GM12878 (cell line): ENCODE measurements around the gene NACAD. TPM values are rescaled to one million over a fixed set of nuclear protein-coding genes. Genes with fewer than 3 reads are reported as not detected.

Experiments used
- ATAC-seq: fragments of 200-7000 bp; cut with Tn5 transposase; 3 replicates; pipeline ENCODE4 v1.9.1; 2020; ENCODE audit warnings: mild to moderate bottlenecking, moderate library complexity
- BruUV-seq: library from RNA; stranded (reverse); fragments of 400-500 nt; replicated peaks from 2 replicates; lab custom pipeline; 2021; lab: Mats Ljungman, UMichigan
- CTCF ChIA-PET: fragments of 300-600 bp; sonication (Branson Sonifier 250); formaldehyde crosslinking; extraction: SDS; loops from one replicate; lab custom pipeline; 2021; ENCODE audit warnings: inconsistent platforms; lab: Yijun Ruan, JAX
- POLR2A ChIA-PET: fragments of 350-600 bp; formaldehyde crosslinking; extraction: SDS; loops from one replicate; lab custom pipeline; 2021; ENCODE audit warnings: inconsistent platforms; lab: Charles Lee
- RAD21 ChIA-PET: fragments of 300-600 bp; sonication (Branson Sonifier 250); formaldehyde crosslinking; loops from one replicate; lab custom pipeline; 2023; ENCODE audit warnings: antibody characterized with exemption; ENCODE audit not compliant: unreplicated experiment; lab: Charles Lee
- SMC1A ChIA-PET: fragments of 300-600 bp; sonication (Branson Sonifier 250); formaldehyde crosslinking; loops from one replicate; lab custom pipeline; 2023; ENCODE audit not compliant: unreplicated experiment, uncharacterized antibody; lab: Charles Lee
- DNase-seq: peaks from one replicate; pipeline ENCODE4 v3.0.0-alpha.2; 2011; ENCODE audit warnings: low read depth, low spot score
- FAIRE-seq: peaks from 3 replicates; lab custom pipeline; 2011; peaks lifted over from hg19 to GRCh38; lab: Jason Lieb, UNC
- H2AFZ ChIP-seq: 2 replicates; pipeline ENCODE4 v1.6.0; 2011; ENCODE audit warnings: low read depth, low read length, control low read depth; ENCODE audit not compliant: control insufficient read depth
- H3K27ac ChIP-seq: 2 replicates; pipeline ENCODE4 v1.5.1; 2011; ENCODE audit warnings: control low read depth; ENCODE audit not compliant: control insufficient read depth, insufficient read depth
- H3K27me3 ChIP-seq, 2 experiments: replicated peaks in 1 of 2; 2 replicates each; pipeline versions ENCODE4 v1.6.0 to v1.6.1; 2011; ENCODE audit warnings: low read length in 1 of 2; ENCODE audit not compliant: control insufficient read depth in 2 of 2, insufficient read depth in 2 of 2
- H3K36me3 ChIP-seq, 2 experiments: 2 replicates each; pipeline ENCODE4 v1.5.1; 2011; ENCODE audit warnings: low read length in 1 of 2; ENCODE audit not compliant: control insufficient read depth in 2 of 2, insufficient read depth in 2 of 2
- H3K4me1 ChIP-seq: 2 replicates; pipeline ENCODE4 v1.6.1; 2011; ENCODE audit warnings: mild to moderate bottlenecking, low read length, moderate library complexity, mixed read lengths; ENCODE audit not compliant: control insufficient read depth, insufficient read depth
- H3K4me2 ChIP-seq: 2 replicates; pipeline ENCODE4 v1.6.0; 2011; ENCODE audit warnings: control low read depth; ENCODE audit not compliant: control insufficient read depth, insufficient read depth
- H3K4me3 ChIP-seq: fragments of 200-600 bp; sonication (generic); 2 replicates; pipeline ENCODE4 v1.5.1; 2016
- H3K79me2 ChIP-seq: 2 replicates; pipeline ENCODE4 v1.6.0; 2011; ENCODE audit warnings: low read length; ENCODE audit not compliant: control insufficient read depth, insufficient read depth
- H3K9ac ChIP-seq: 2 replicates; pipeline ENCODE4 v1.8.0; 2011; ENCODE audit warnings: low read length, control low read depth, mixed read lengths; ENCODE audit not compliant: control insufficient read depth, insufficient read depth
- H3K9me3 ChIP-seq: replicated peaks from 3 replicates; pipeline ENCODE4 v1.5.1; 2011; ENCODE audit warnings: mild to moderate bottlenecking, low read length; ENCODE audit not compliant: control insufficient read depth, insufficient read depth
- H4K20me1 ChIP-seq: 2 replicates; pipeline ENCODE4 v1.6.0; 2011; ENCODE audit not compliant: control insufficient read depth, insufficient read depth
- CHD4 ChIP-seq: fragments of 200-600 bp; sonication (generic); IDR thresholded peaks from 2 replicates; pipeline ENCODE4 v1.6.1; 2016; ENCODE audit warnings: mild to moderate bottlenecking
- MEF2B ChIP-seq: fragments of 450-650 bp; IDR thresholded peaks from 2 replicates; pipeline ENCODE4 v1.6.1; 2018; ENCODE audit warnings: mild to moderate bottlenecking, moderate library complexity; ENCODE audit not compliant: partially characterized antibody, poor library complexity, severe bottlenecking
- MTA3 ChIP-seq: IDR thresholded peaks from 2 replicates; pipeline ENCODE4 v1.6.1; 2012; ENCODE audit warnings: low read length, inconsistent platforms, borderline replicate concordance
- NBN ChIP-seq: fragments of 450-650 bp; IDR thresholded peaks from 2 replicates; pipeline ENCODE4 v1.6.1; 2016
- NR2C2 ChIP-seq: IDR thresholded peaks from 2 replicates; pipeline ENCODE4 v1.6.1; 2011; ENCODE audit warnings: borderline replicate concordance, low read depth; ENCODE audit not compliant: control insufficient read depth, insufficient read length
- RCOR1 ChIP-seq: conservative IDR thresholded peaks from 2 replicates; pipeline ENCODE4 v1.6.1; 2012; ENCODE audit warnings: low read depth, low read length, improper control_type of control experiment
- RUNX3 ChIP-seq: IDR thresholded peaks from 2 replicates; pipeline ENCODE4 v1.6.1; 2012; ENCODE audit warnings: low read length, inconsistent platforms
- SIN3A ChIP-seq: IDR thresholded peaks from 2 replicates; pipeline ENCODE4 v1.6.1; 2012; ENCODE audit warnings: low read depth, low read length, improper control_type of control experiment
- TARDBP ChIP-seq: IDR thresholded peaks from 2 replicates; pipeline ENCODE4 v1.6.1; 2016; ENCODE audit warnings: borderline replicate concordance
- WGBS: methylation state at CpG from one replicate; pipeline ENCODE4 v1.1.6; 2016; ENCODE audit warnings: low lambda C conversion rate; ENCODE audit not compliant: insufficient replicate concordance, insufficient coverage; ENCODE audit errors: missing lambda C conversion rate; 5-methylcytosine and 5-hydroxymethylcytosine counted together
- in situ Hi-C: fragments of 300-500 bp; cut with MboI; formaldehyde crosslinking; loops from 9 replicates; pipeline ENCODE4 v1.14.3; 2018; ENCODE audit warnings: mixed read lengths
- intact Hi-C: fragments of 100-400 bp; cut with micrococcal nuclease; formaldehyde crosslinking; loops from one replicate; pipeline ENCODE4 v1.14.2; 2022; ENCODE audit not compliant: unreplicated experiment
- polyA plus RNA-seq, 11 experiments: library from polyadenylated mRNA; depleted of rRNA in 4 of 11; unstranded in 6 of 11; stranded (reverse) in 5 of 11; fragments of >200 nt; fragmentation: Nextera tagmentation in 4 of 11; fragmentation: Illumina TruSeq in 1 of 11; extraction: Ambion mirVana in 4 of 11; extraction: Trizol in 1 of 11; gene quantifications; 1 replicate in 1 of 11; 2 replicates in 10 of 11; pipeline versions ENCODE4 v1.2.1 to v1.2.3, GENCODE V29; 2011 to 2016; ENCODE audit warnings: inconsistent platforms in 2 of 11, missing spikeins in 2 of 11, low read depth in 1 of 11
- total RNA-seq, 4 experiments: library from RNA; depleted of rRNA in 3 of 4; stranded (reverse); fragments of >200 nt in 3 of 4; fragmentation: Illumina TruSeq in 1 of 4; extraction: Trizol in 1 of 4; gene quantifications; 2 replicates each; pipeline versions ENCODE4 v1.2.1 to v1.2.3, GENCODE V29; 2013 to 2021
- TF ChIP-seq, protein P1 (sequence below): fragments of 450-650 bp; IDR thresholded peaks from 2 replicates; pipeline ENCODE4 v1.6.1; 2017; ENCODE audit warnings: mild to moderate bottlenecking, moderate library complexity
- TF ChIP-seq, protein P2 (sequence below): fragments of 450-650 bp; IDR thresholded peaks from 2 replicates; pipeline ENCODE4 v1.6.1; 2017; ENCODE audit warnings: mild to moderate bottlenecking
- TF ChIP-seq, protein P3 (sequence below): IDR thresholded peaks from 2 replicates; pipeline ENCODE4 v1.6.1; 2012; ENCODE audit warnings: low read depth, low read length, improper control_type of control experiment
- TF ChIP-seq, protein P4 (sequence below): IDR thresholded peaks from 2 replicates; pipeline ENCODE4 v1.6.1; 2011; ENCODE audit warnings: borderline replicate concordance, low read depth, mild to moderate bottlenecking, moderate library complexity, mixed read lengths, low read length; ENCODE audit not compliant: insufficient read depth; ENCODE audit errors: extremely low read length

Gene NACAD
- total and polyA plus RNA-seq, 10 of the 15 experiments (the other 5 are each of a cell fraction or from before 2014, with no cell fraction given): not detected

DNA sequence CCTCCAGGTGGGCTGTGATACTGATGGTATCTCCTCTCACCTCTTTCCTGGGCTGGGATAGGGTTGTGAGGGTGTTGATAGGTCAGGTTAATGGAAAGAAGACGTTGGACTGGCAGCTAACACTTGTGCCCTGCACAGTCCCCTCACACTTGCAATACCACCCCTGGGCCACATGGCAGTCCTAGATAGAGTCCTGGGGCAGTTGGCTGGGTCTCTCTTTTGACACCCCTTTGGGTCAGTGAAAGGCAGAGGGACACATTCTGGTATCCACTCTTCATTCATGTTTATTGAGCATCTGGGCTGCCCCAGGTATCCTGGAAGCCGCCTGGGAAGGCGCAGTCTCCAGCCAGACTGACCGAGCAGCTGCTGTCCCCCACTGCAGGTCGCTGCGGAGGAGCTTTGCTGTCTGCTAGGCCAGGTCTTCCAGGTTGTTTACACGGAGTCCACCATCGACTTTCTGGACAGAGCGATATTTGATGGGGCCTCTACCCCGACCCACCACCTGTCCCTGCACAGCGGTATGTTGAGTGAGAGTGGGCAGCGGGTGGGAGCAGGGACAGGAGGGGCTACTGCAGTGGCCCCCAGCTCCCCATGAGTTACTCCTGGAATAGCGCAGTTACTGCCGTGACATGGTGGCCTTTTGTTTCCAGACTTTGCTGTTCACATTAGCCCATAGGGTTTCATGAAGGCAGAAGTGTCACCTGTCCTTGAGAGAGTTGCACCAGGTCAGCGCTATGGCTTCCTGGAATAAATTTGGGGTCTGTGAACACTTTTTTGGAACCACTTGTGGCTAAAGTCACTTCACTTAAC lies 19.1 kb downstream of the NACAD start (continued):
- no peak for TF ChIP-seq MEF2B
- no peak for TF ChIP-seq MTA3

DNA sequence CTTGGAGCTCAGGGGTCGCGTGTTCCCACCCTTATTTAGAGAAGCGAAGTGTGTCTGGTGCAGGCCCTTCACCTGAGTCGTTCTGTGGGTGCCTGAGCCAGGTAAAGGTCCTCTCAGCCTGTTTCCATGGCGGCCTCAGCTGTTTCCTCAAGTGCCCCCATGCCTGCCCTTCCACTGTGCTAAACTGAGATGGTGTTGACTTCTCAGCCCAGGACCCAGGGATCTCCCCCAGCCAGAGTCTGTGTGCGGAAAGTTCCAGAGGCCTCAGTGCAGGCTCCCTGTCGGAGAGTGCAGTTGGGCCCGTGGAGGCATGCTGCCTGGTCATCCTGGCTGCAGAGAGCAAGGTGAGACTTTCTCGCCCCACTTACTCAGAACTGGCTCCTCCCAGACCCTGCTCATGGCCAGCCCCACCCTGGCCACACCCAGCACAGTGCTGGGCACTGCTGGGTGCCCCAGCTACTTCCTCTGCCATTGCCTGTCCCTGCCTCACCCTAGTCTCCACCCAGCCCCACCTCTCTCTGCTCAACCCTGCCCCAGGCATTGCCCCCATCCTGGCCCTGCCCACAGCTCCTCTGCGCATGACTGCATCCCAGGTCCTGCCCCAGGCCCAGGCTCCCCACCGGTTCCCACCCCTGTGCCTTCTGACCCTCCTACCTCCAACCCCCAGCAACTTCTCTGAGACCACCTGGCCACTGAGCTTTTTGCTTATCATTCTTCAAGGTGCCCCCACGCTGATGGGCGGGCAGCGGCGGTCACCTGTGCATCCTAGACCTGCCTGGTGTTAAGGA lies 20.3 kb downstream of the NACAD start:
- intact Hi-C loops: no loop called here
- 79% methylated on average over 14 of the region's 15 CpGs for WGBS
- H3K27ac ChIP-seq: no peak overlapping the region
- TF ChIP-seq CHD4 (no peak), RUNX3 (no peak), NR2C2 (no peak), NBN (no peak), SIN3A (no peak), TARDBP (no peak), RCOR1 (no peak)
- TF ChIP-seq, protein P1, sequence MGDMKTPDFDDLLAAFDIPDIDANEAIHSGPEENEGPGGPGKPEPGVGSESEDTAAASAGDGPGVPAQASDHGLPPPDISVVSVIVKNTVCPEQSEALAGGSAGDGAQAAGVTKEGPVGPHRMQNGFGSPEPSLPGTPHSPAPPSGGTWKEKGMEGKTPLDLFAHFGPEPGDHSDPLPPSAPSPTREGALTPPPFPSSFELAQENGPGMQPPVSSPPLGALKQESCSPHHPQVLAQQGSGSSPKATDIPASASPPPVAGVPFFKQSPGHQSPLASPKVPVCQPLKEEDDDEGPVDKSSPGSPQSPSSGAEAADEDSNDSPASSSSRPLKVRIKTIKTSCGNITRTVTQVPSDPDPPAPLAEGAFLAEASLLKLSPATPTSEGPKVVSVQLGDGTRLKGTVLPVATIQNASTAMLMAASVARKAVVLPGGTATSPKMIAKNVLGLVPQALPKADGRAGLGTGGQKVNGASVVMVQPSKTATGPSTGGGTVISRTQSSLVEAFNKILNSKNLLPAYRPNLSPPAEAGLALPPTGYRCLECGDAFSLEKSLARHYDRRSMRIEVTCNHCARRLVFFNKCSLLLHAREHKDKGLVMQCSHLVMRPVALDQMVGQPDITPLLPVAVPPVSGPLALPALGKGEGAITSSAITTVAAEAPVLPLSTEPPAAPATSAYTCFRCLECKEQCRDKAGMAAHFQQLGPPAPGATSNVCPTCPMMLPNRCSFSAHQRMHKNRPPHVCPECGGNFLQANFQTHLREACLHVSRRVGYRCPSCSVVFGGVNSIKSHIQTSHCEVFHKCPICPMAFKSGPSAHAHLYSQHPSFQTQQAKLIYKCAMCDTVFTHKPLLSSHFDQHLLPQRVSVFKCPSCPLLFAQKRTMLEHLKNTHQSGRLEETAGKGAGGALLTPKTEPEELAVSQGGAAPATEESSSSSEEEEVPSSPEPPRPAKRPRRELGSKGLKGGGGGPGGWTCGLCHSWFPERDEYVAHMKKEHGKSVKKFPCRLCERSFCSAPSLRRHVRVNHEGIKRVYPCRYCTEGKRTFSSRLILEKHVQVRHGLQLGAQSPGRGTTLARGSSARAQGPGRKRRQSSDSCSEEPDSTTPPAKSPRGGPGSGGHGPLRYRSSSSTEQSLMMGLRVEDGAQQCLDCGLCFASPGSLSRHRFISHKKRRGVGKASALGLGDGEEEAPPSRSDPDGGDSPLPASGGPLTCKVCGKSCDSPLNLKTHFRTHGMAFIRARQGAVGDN: no peak
- TF ChIP-seq, protein P2, sequence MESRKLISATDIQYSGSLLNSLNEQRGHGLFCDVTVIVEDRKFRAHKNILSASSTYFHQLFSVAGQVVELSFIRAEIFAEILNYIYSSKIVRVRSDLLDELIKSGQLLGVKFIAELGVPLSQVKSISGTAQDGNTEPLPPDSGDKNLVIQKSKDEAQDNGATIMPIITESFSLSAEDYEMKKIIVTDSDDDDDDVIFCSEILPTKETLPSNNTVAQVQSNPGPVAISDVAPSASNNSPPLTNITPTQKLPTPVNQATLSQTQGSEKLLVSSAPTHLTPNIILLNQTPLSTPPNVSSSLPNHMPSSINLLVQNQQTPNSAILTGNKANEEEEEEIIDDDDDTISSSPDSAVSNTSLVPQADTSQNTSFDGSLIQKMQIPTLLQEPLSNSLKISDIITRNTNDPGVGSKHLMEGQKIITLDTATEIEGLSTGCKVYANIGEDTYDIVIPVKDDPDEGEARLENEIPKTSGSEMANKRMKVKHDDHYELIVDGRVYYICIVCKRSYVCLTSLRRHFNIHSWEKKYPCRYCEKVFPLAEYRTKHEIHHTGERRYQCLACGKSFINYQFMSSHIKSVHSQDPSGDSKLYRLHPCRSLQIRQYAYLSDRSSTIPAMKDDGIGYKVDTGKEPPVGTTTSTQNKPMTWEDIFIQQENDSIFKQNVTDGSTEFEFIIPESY: no peak
- TF ChIP-seq, protein P3, sequence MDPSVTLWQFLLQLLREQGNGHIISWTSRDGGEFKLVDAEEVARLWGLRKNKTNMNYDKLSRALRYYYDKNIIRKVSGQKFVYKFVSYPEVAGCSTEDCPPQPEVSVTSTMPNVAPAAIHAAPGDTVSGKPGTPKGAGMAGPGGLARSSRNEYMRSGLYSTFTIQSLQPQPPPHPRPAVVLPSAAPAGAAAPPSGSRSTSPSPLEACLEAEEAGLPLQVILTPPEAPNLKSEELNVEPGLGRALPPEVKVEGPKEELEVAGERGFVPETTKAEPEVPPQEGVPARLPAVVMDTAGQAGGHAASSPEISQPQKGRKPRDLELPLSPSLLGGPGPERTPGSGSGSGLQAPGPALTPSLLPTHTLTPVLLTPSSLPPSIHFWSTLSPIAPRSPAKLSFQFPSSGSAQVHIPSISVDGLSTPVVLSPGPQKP: no peak
- TF ChIP-seq, protein P4, sequence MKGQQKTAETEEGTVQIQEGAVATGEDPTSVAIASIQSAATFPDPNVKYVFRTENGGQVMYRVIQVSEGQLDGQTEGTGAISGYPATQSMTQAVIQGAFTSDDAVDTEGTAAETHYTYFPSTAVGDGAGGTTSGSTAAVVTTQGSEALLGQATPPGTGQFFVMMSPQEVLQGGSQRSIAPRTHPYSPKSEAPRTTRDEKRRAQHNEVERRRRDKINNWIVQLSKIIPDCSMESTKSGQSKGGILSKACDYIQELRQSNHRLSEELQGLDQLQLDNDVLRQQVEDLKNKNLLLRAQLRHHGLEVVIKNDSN: no peak

More for the DNA sequence above, 20.3 kb downstream of the NACAD start:
- RAD21 ChIA-PET: no interaction called here
- in situ Hi-C loops: no loop called here
- Histone ChIP-seq H3K4me3 (no peak overlapping the region), H3K9ac (no peak overlapping the region), H3K9me3 (no peaks in the 10 kb centered on the region), H3K4me2 (no peak overlapping the region), H3K79me2 (no peaks in the 10 kb centered on the region; the same call in 1 of the 2 replicates), H3K4me1 (no peaks in the 10 kb centered on the region), H3K36me3 (peaks cover 46 to 58% of the 10 kb centered on the region in 2 experiments), H2AFZ (no peak overlapping the region), H4K20me1 (peaks cover 6% of the 10 kb centered on the region; the same call in 1 of the 2 replicates), H3K27me3 (no peaks in the 10 kb centered on the region)
- CTCF ChIA-PET: no interaction called here
- DNase-seq: no peak
- FAIRE-seq: no peak
- SMC1A ChIA-PET: no interaction called here
- no peak for ATAC-seq
- no TSS peak for BruUV-seq
- POLR2A ChIA-PET: no interaction called here
